PC-9 (cell line): ENCODE results near the gene GID4.

Source experiments
- CTCF ChIP-seq: fragments of 200-600 bp; sonication (generic); conservative IDR thresholded peaks from 2 replicates; pipeline ENCODE4 v1.6.1; 2017; ENCODE audit warnings: mixed run types, antibody characterized with exemption, mild to moderate bottlenecking, moderate library complexity
- EZH2 ChIP-seq: fragments of 200-600 bp; sonication (generic); IDR thresholded peaks from 2 replicates; pipeline ENCODE4 v1.8.0; 2017; ENCODE audit warnings: antibody characterized with exemption, low read depth

GRCh38 chr17:18064053-18064452 lies 24.8 kb downstream of the GID4 start:
- TF ChIP-seq CTCF: no peak
- TF ChIP-seq EZH2: no peak
